ENCODE results near the gene SEMA3F.
"Not testable (repeated sequence)": the region's sequence is repeated elsewhere in the genome, so short reads cannot be mapped to it uniquely, and the experiment has no call there.

The SEMA3F gene

GRCh38 chr3:50194128-50194902, 39.2 kb downstream of the SEMA3F start:
- peak; percentile 79 for DNase-seq
- peak; percentile 70 for ATAC-seq

- peak; percentile 45 for DNase-seq
- peak; percentile 30 for ATAC-seq
Measured at GRCh38 chr3:50194903-50195500, 39.9 kb downstream of the SEMA3F start.

- ATAC-seq (no peak), DNase-seq (no peak)
Measured at GRCh38 chr3:50195501-50196252, 40.6 kb downstream of the SEMA3F start.

GRCh38 chr3:50196253-50196801, 41.2 kb downstream of the SEMA3F start:
- no peak for ATAC-seq
- no peak for DNase-seq

GRCh38 chr3:50201573-50202315, 46.6 kb downstream of the SEMA3F start:
- DNase-seq (no peak), ATAC-seq (no peak)

GRCh38 chr3:50202353-50203112, 47.4 kb downstream of the SEMA3F start:
- ATAC-seq (no peak), DNase-seq (no peak)

GRCh38 chr3:50203113-50203808, 48.1 kb downstream of the SEMA3F start:
- DNase-seq (no peak), ATAC-seq (no peak)

- DNase-seq (no peak), ATAC-seq (no peak)
Measured at GRCh38 chr3:50203809-50204803, 49.0 kb downstream of the SEMA3F start.

GRCh38 chr3:50204804-50205412, 49.8 kb downstream of the SEMA3F start, which contains the start of gene SLC38A3:
Gene SLC38A3 (plus strand): TSS chr3:50205271. CDS start chr3:50214200, 8,929 bp downstream.
- DNase-seq (peak; percentile 12), ATAC-seq (peak; percentile 26)

- peak; percentile 41 for DNase-seq
- ATAC-seq: peak; percentile 30
Measured at GRCh38 chr3:50205413-50206276, 50.5 kb downstream of the SEMA3F start.

- ATAC-seq (no peak), DNase-seq (no peak)
Measured at GRCh38 chr3:50207359-50208042, 52.4 kb downstream of the SEMA3F start.

GRCh38 chr3:50208677-50209344, 53.7 kb downstream of the SEMA3F start:
- no peak for DNase-seq
- ATAC-seq: no peak

GRCh38 chr3:50210176-50210509, 55.0 kb downstream of the SEMA3F start:
- no peak for ATAC-seq
- no peak for DNase-seq

- ATAC-seq: no peak
- DNase-seq: no peak
Measured at GRCh38 chr3:50210510-50211367, 55.6 kb downstream of the SEMA3F start.

GRCh38 chr3:50211368-50211717, 56.2 kb downstream of the SEMA3F start:
- not testable (repeated sequence) for DNase-seq, ATAC-seq

- ATAC-seq: peak; percentile 90
Measured at GRCh38 chr3:50211930-50212329, 56.8 kb downstream of the SEMA3F start.

More at GRCh38 chr3:50211930-50212329, 56.8 kb downstream of the SEMA3F start:
- peak; percentile 68 for DNase-seq
